NOMO-1 treated with DMSO at 0.1 percent for 48 hours (cell line): ENCODE results near the gene CUL4A.
"Not testable (repeated sequence)": the region's sequence is repeated elsewhere in the genome, so short reads cannot be mapped to it uniquely, and the experiment has no call there.

Source experiments
- DNase-seq: peaks from one replicate; lab custom pipeline; 2025; ENCODE audit not compliant: unreplicated experiment; lab: John Stamatoyannopoulos, UW

CUL4A gene

GRCh38 chr13:113209336-113209758, at the start of gene CUL4A:
CUL4A (plus strand) TSS chr13:113209613; CDS start chr13:113209628, 15 bp downstream.
- peak; percentile 53 for DNase-seq

- no peak for DNase-seq
Measured at GRCh38 chr13:113159701-113160100, 49.7 kb upstream of the CUL4A start.

- no peak for DNase-seq
Measured at GRCh38 chr13:113160983-113161382, 48.4 kb upstream of the CUL4A start.

GRCh38 chr13:113161433-113161832, 48.0 kb upstream of the CUL4A start:
- no peak for DNase-seq

GRCh38 chr13:113161975-113162374, 47.4 kb upstream of the CUL4A start:
- not testable (repeated sequence) for DNase-seq

- no peak for DNase-seq
Measured at GRCh38 chr13:113162783-113163685, 46.4 kb upstream of the CUL4A start.

- no peak for DNase-seq
Measured at GRCh38 chr13:113164492-113164891, 44.9 kb upstream of the CUL4A start.

GRCh38 chr13:113166266-113166665, 43.1 kb upstream of the CUL4A start:
- no peak for DNase-seq

- DNase-seq = no peak
Measured at GRCh38 chr13:113166681-113167080, 42.7 kb upstream of the CUL4A start.

- no peak for DNase-seq
Measured at GRCh38 chr13:113167155-113167554, 42.3 kb upstream of the CUL4A start.

- DNase-seq = no peak
Measured at GRCh38 chr13:113167575-113167974, 41.8 kb upstream of the CUL4A start.

GRCh38 chr13:113168211-113168610, 41.2 kb upstream of the CUL4A start:
- DNase-seq = no peak

GRCh38 chr13:113169277-113170272, 39.8 kb upstream of the CUL4A start:
- DNase-seq = no peak

- DNase-seq = no peak
Measured at GRCh38 chr13:113170511-113170910, 38.9 kb upstream of the CUL4A start.

- DNase-seq = no peak
Measured at GRCh38 chr13:113171250-113172125, 37.9 kb upstream of the CUL4A start.

GRCh38 chr13:113172419-113172926, 36.9 kb upstream of the CUL4A start:
- no peak for DNase-seq

- no peak for DNase-seq
Measured at GRCh38 chr13:113176280-113176679, 33.1 kb upstream of the CUL4A start.

GRCh38 chr13:113176822-113177221, 32.6 kb upstream of the CUL4A start:
- DNase-seq = no peak

- DNase-seq = no peak
Measured at GRCh38 chr13:113178070-113178895, 31.1 kb upstream of the CUL4A start.

GRCh38 chr13:113178896-113179167, 30.6 kb upstream of the CUL4A start:
- DNase-seq = no peak
